IMR-90 (cell line): ENCODE data around the gene ACSL3. TPM values are rescaled to one million over a fixed set of nuclear protein-coding genes. Genes with fewer than 3 reads are reported as not detected.

Experiments
- ATAC-seq: fragments of 200-7000 bp; cut with Tn5 transposase; 2 replicates; pipeline ENCODE4 v1.9.1; 2020; ENCODE audit warnings: low read depth, mild to moderate bottlenecking, moderate library complexity
- BruUV-seq: library from RNA; stranded (reverse); fragments of 400-500 nt; replicated peaks from 2 replicates; lab custom pipeline; 2021; lab: Mats Ljungman, UMichigan
- CTCF ChIA-PET: fragments of 300-600 bp; formaldehyde crosslinking; extraction: SDS; loops from one replicate; lab custom pipeline; 2021; ENCODE audit warnings: antibody characterized with exemption; lab: Yijun Ruan, JAX
- POLR2A ChIA-PET: fragments of 300-600 bp; sonication (Branson Sonifier 250); formaldehyde crosslinking; loops from one replicate; lab custom pipeline; 2022; ENCODE audit warnings: antibody characterized with exemption; ENCODE audit not compliant: unreplicated experiment; lab: Charles Lee
- DNase-seq: peaks from one replicate; pipeline ENCODE4 v3.0.0; 2013
- H2AFZ ChIP-seq: replicated peaks from 2 replicates; pipeline ENCODE3; 2013; ENCODE audit warnings: low read length, mild to moderate bottlenecking; ENCODE audit not compliant: poor library complexity
- H2AK5ac ChIP-seq: 2 replicates; pipeline ENCODE4 v1.6.1; 2013; ENCODE audit warnings: low read depth, low read length, inconsistent platforms
- H2AK9ac ChIP-seq: replicated peaks from 2 replicates; pipeline ENCODE3; 2013; ENCODE audit warnings: mild to moderate bottlenecking, low read depth, low read length, moderate library complexity; ENCODE audit not compliant: poor library complexity
- H2BK120ac ChIP-seq: 2 replicates; pipeline ENCODE4 v1.6.1; 2013; ENCODE audit warnings: low read depth, low read length, inconsistent platforms
- H2BK15ac ChIP-seq: 3 replicates; pipeline ENCODE4 v1.6.1; 2013; ENCODE audit warnings: low read depth, low read length, inconsistent platforms
- H2BK20ac ChIP-seq: 2 replicates; pipeline ENCODE4 v1.6.1; 2013; ENCODE audit warnings: low read depth, mild to moderate bottlenecking, inconsistent platforms, low read length, moderate library complexity
- H2BK5ac ChIP-seq: 2 replicates; pipeline ENCODE4 v1.6.1; 2013; ENCODE audit warnings: mild to moderate bottlenecking, low read depth, low read length, inconsistent platforms; ENCODE audit not compliant: poor library complexity, severe bottlenecking
- H3K14ac ChIP-seq: replicated peaks from 2 replicates; pipeline ENCODE4 v1.6.1; 2013; ENCODE audit warnings: low read depth, low read length, inconsistent platforms
- H3K18ac ChIP-seq: 2 replicates; pipeline ENCODE4 v1.6.1; 2013; ENCODE audit warnings: low read depth, low read length, control low read depth
- H3K23ac ChIP-seq: 2 replicates; pipeline ENCODE4 v1.6.1; 2013; ENCODE audit warnings: low read depth, low read length, inconsistent platforms
- H3K27ac ChIP-seq: 2 replicates; pipeline ENCODE4 v1.5.1; 2013; ENCODE audit warnings: mild to moderate bottlenecking, control low read depth, low read length; ENCODE audit not compliant: insufficient read depth
- H3K27me3 ChIP-seq: 2 replicates; pipeline ENCODE4 v1.6.1; 2013; ENCODE audit warnings: low read length; ENCODE audit not compliant: control insufficient read depth, insufficient read depth
- H3K36me3 ChIP-seq: 2 replicates; pipeline ENCODE4 v1.6.1; 2013; ENCODE audit warnings: low read length, mixed read lengths; ENCODE audit not compliant: control insufficient read depth, insufficient read depth
- H3K4ac ChIP-seq: 2 replicates; pipeline ENCODE4 v1.6.1; 2013; ENCODE audit warnings: low read depth, low read length, inconsistent platforms
- H3K4me1 ChIP-seq: 2 replicates; pipeline ENCODE4 v1.6.1; 2013; ENCODE audit warnings: low read length, mixed read lengths; ENCODE audit not compliant: control insufficient read depth, insufficient read depth
- H3K4me2 ChIP-seq: 2 replicates; pipeline ENCODE4 v1.6.1; 2013; ENCODE audit warnings: low read depth, mild to moderate bottlenecking, control low read depth, low read length, moderate library complexity
- H3K4me3 ChIP-seq: 2 replicates; pipeline ENCODE4 v1.5.1; 2013; ENCODE audit warnings: low read depth, mild to moderate bottlenecking, control low read depth, low read length, moderate library complexity; ENCODE audit not compliant: insufficient read depth
- H3K56ac ChIP-seq: 2 replicates; pipeline ENCODE4 v1.6.1; 2013; ENCODE audit warnings: low read length, inconsistent platforms; ENCODE audit not compliant: insufficient read depth; ENCODE audit errors: extremely low read depth
- H3K79me1 ChIP-seq, 2 experiments: 2 replicates each; pipeline ENCODE4 v1.6.1; 2013; ENCODE audit warnings: low read length in 2 of 2, inconsistent platforms in 1 of 2, low read depth in 1 of 2
- H3K9ac ChIP-seq: 2 replicates; pipeline ENCODE4 v1.6.1; 2013; ENCODE audit warnings: low read depth, low read length, control low read depth
- H3K9me1 ChIP-seq: 2 replicates; pipeline ENCODE4 v1.6.1; 2013; ENCODE audit warnings: low read length, inconsistent platforms; ENCODE audit not compliant: insufficient read depth
- H3K9me3 ChIP-seq: 2 replicates; pipeline ENCODE4 v1.6.1; 2013; ENCODE audit warnings: low read length; ENCODE audit not compliant: control insufficient read depth, insufficient read depth
- H4K20me1 ChIP-seq: 2 replicates; pipeline ENCODE4 v1.6.1; 2013; ENCODE audit warnings: low read length, inconsistent platforms; ENCODE audit not compliant: insufficient read depth
- H4K5ac ChIP-seq: 2 replicates; pipeline ENCODE4 v1.6.1; 2013; ENCODE audit warnings: mild to moderate bottlenecking, low read depth, low read length, control low read depth
- H4K8ac ChIP-seq, 2 experiments: 2 replicates each; pipeline ENCODE4 v1.6.1; 2013; ENCODE audit warnings: low read depth in 2 of 2, low read length in 2 of 2, control low read depth in 1 of 2, inconsistent platforms in 1 of 2
- H4K91ac ChIP-seq: 2 replicates; pipeline ENCODE4 v1.6.1; 2013; ENCODE audit warnings: low read depth, low read length, inconsistent platforms; ENCODE audit not compliant: insufficient read depth
- CEBPB ChIP-seq: IDR thresholded peaks from 2 replicates; pipeline ENCODE4 v1.6.1; 2012; ENCODE audit warnings: low read depth, low read length, improper control_type of control experiment
- CHD1 ChIP-seq: IDR thresholded peaks from 2 replicates; pipeline ENCODE4 v1.6.1; 2012; ENCODE audit warnings: low read depth, low read length, improper control_type of control experiment
- CTCF ChIP-seq: conservative IDR thresholded peaks from 2 replicates; pipeline ENCODE4 v1.5.1; 2012; ENCODE audit warnings: mild to moderate bottlenecking, low read depth, low read length, improper control_type of control experiment
- ELK1 ChIP-seq: fragments of 150-350 bp; IDR thresholded peaks from 2 replicates; pipeline ENCODE4 v1.6.1; 2016; ENCODE audit warnings: low read depth, mild to moderate bottlenecking, low read length, moderate library complexity, borderline replicate concordance
- FOS ChIP-seq: fragments of 150-350 bp; IDR thresholded peaks from 2 replicates; pipeline ENCODE4 v1.6.1; 2016; ENCODE audit warnings: low read depth, low read length
- MAFK ChIP-seq: IDR thresholded peaks from 2 replicates; pipeline ENCODE4 v1.6.1; 2012; ENCODE audit warnings: low read depth, low read length, improper control_type of control experiment
- NFE2L2 ChIP-seq: fragments of 150-350 bp; IDR thresholded peaks from 2 replicates; pipeline ENCODE4 v1.6.1; 2016; ENCODE audit warnings: low read depth, mild to moderate bottlenecking, low read length
- RAD21 ChIP-seq: IDR thresholded peaks from 2 replicates; pipeline ENCODE4 v1.6.1; 2012; ENCODE audit warnings: low read length, improper control_type of control experiment
- RCOR1 ChIP-seq: IDR thresholded peaks from 2 replicates; pipeline ENCODE4 v1.6.1; 2012; ENCODE audit warnings: mild to moderate bottlenecking, low read length, improper control_type of control experiment; ENCODE audit not compliant: insufficient replicate concordance
- RFX5 ChIP-seq: IDR thresholded peaks from 2 replicates; pipeline ENCODE4 v1.8.0; 2012; ENCODE audit warnings: low read depth, mild to moderate bottlenecking, low read length, moderate library complexity
- SMC3 ChIP-seq: fragments of 150-350 bp; IDR thresholded peaks from 2 replicates; pipeline ENCODE4 v1.6.1; 2016; ENCODE audit warnings: low read depth, mild to moderate bottlenecking, antibody characterized with exemption, low read length, moderate library complexity
- USF2 ChIP-seq: fragments of 150-350 bp; IDR thresholded peaks from 2 replicates; pipeline ENCODE4 v1.6.1; 2017; ENCODE audit warnings: mild to moderate bottlenecking, antibody characterized with exemption, low read length, low read depth
- WGBS, 2 experiments: methylation state at CpG; one replicate each; pipeline versions ENCODE4 v1.1.5 to v1.1.7; 2013; ENCODE audit warnings: missing lambda C conversion rate in 2 of 2; ENCODE audit not compliant: insufficient read length in 1 of 2; ENCODE audit errors: extremely low coverage in 2 of 2; 5-methylcytosine and 5-hydroxymethylcytosine counted together
- dilution Hi-C: fragments of 300-500 bp; cut with HindIII; formaldehyde crosslinking; loops from one replicate; pipeline ENCODE4 v1.14.3; 2018; ENCODE audit warnings: low sequenced_read_pairs; ENCODE audit not compliant: unreplicated experiment
- in situ Hi-C: fragments of 300-500 bp; cut with MboI; formaldehyde crosslinking; loops from 3 replicates; pipeline ENCODE4 v1.14.3; 2019; ENCODE audit warnings: low sequenced_read_pairs, inconsistent platforms, mixed read lengths
- intact Hi-C: fragments of 100-400 bp; cut with micrococcal nuclease; formaldehyde crosslinking; loops from 2 replicates; pipeline ENCODE4 v1.10.0; 2022
- polyA plus RNA-seq, 3 experiments: library from polyadenylated mRNA; depleted of rRNA; stranded (reverse); fragments of >200 nt; gene quantifications; 2 replicates each; pipeline ENCODE4 v1.2.3, GENCODE V29; 2012; ENCODE audit warnings: low replicate concordance in 1 of 3
- total RNA-seq: library from RNA; depleted of rRNA; stranded (reverse); fragments of >200 nt; gene quantifications from 2 replicates; pipeline ENCODE4 v1.2.3, GENCODE V29; 2012

Gene ACSL3
- total and polyA plus RNA-seq, 2 of the 4 experiments (the other 2 are of a cell fraction), result 31.0 to 84.2 TPM

- POLR2A ChIA-PET, result no interaction called here
- no peak overlapping the region for H4K8ac ChIP-seq
- WGBS, 2 experiments, result 74% methylated on average over 3 of the region's 6 CpGs; no CpG with 5 or more reads in 1 of the 2 experiments
- H3K56ac ChIP-seq, result no peak overlapping the region
- H3K14ac ChIP-seq, result no peak overlapping the region
- no peak overlapping the region for H3K4ac ChIP-seq
- no peak overlapping the region for H3K4me3 ChIP-seq
- CTCF ChIA-PET, result interaction anchor here (0.9 kb wide), 2 partner anchors 10 to 278 kb away, joined by 3 to 4 read pairs; no protein-coding TSS in a partner anchor
- no peak for TF ChIP-seq USF2
- no peak for TF ChIP-seq CHD1
- no peak for TF ChIP-seq SMC3
- no peak for TF ChIP-seq NFE2L2
- TF ChIP-seq RAD21, result no peak
- no peak for TF ChIP-seq CEBPB
- no peak for TF ChIP-seq RCOR1
- TF ChIP-seq FOS, result no peak
- no peak for TF ChIP-seq ELK1
- TF ChIP-seq CTCF, result no peak
- no peak for TF ChIP-seq MAFK
- TF ChIP-seq RFX5, result no peak
- no peak overlapping the region for H2AK5ac ChIP-seq
- no peaks in the 10 kb centered on the region for H3K9me1 ChIP-seq
- no peak overlapping the region for H2BK20ac ChIP-seq
- no peak overlapping the region for H2BK15ac ChIP-seq
- dilution Hi-C loops, result no loop called here
- no peak overlapping the region for H3K9ac ChIP-seq
- H2AFZ ChIP-seq, result no peak overlapping the region
- no peak overlapping the region for H3K27ac ChIP-seq
- no peak overlapping the region for H4K91ac ChIP-seq
- H4K5ac ChIP-seq, result no peak overlapping the region
- no peak for DNase-seq
- no peak overlapping the region for H3K4me2 ChIP-seq
- H3K79me1 ChIP-seq, result no peaks in the 10 kb centered on the region
- no peaks in the 10 kb centered on the region for H4K20me1 ChIP-seq
- H2BK5ac ChIP-seq, result no peak overlapping the region
- H2BK120ac ChIP-seq, result no peak overlapping the region
- H3K36me3 ChIP-seq, result no peaks in the 10 kb centered on the region
- peaks cover 6% of the 10 kb centered on the region for H3K4me1 ChIP-seq
- intact Hi-C loops, result no loop called here
- no peak overlapping the region for H3K23ac ChIP-seq
- no peak overlapping the region for H3K18ac ChIP-seq
- in situ Hi-C loops, result no loop called here
- no peaks in the 10 kb centered on the region for H3K9me3 ChIP-seq
- H2AK9ac ChIP-seq, result no peak overlapping the region
- H3K27me3 ChIP-seq, result no peaks in the 10 kb centered on the region
- no TSS peak for BruUV-seq
- ATAC-seq, result no peak
These were observed 107.8 kb downstream of the ACSL3 start for GRCh38 chr2:222968550-222969155.
